Stomach (tissue), 9 donors: ENCODE data around the gene FAM161B. TPM values are rescaled to one million over a fixed set of nuclear protein-coding genes. Genes with fewer than 3 reads are reported as not detected.

Experiments used
- DNase-seq, 2 donors: peaks; one replicate each; pipeline versions ENCODE4 v3.0.0 to v3.0.0-alpha.2; 2013 to 2019
- H3K27ac ChIP-seq, 5 donors: fragments of 200-600 bp in 4 of 5; sonication (generic) in 4 of 5; one replicate each; pipeline ENCODE4 v1.5.1; 2013 to 2019; ENCODE audit warnings: mild to moderate bottlenecking in 1 of 5, moderate library complexity in 1 of 5
- H3K27me3 ChIP-seq, 3 donors: fragments of 200-600 bp; sonication (generic); one replicate each; pipeline ENCODE4 v1.5.1; 2017 to 2019; ENCODE audit warnings: mixed run types in 1 of 3
- H3K36me3 ChIP-seq, 4 donors: fragments of 200-600 bp; sonication (generic); 1 replicate in 3 of 4; 2 replicates in 1 of 4; pipeline ENCODE4 v1.5.1; 2016 to 2019
- H3K4me1 ChIP-seq, 4 donors: fragments of 200-600 bp; sonication (generic); one replicate each; pipeline ENCODE4 v1.5.1; 2016 to 2019
- H3K4me3 ChIP-seq, 4 donors: fragments of 200-600 bp; sonication (generic) in 3 of 4; one replicate each; pipeline ENCODE4 v1.5.1; 2016 to 2019; ENCODE audit warnings: mild to moderate bottlenecking in 1 of 4
- H3K9me3 ChIP-seq, 4 donors: fragments of 200-600 bp; sonication (generic); one replicate each; pipeline ENCODE4 v1.5.1; 2016 to 2019
- CTCF ChIP-seq, 7 experiments: fragments of 450-650 bp in 4 of 7; fragments of 200-600 bp in 3 of 7; sonication (generic) in 3 of 7; IDR thresholded peaks; one replicate each; pipeline ENCODE4 v1.5.1; 2016 to 2019; ENCODE audit warnings: antibody characterized with exemption in 7 of 7, control low read depth in 2 of 7, mild to moderate bottlenecking in 1 of 7
- EP300 ChIP-seq: sonication (generic); formaldehyde crosslinking; IDR thresholded peaks from one replicate; pipeline ENCODE4 v1.6.1; 2017; ENCODE audit warnings: antibody characterized with exemption
- POLR2A ChIP-seq, 4 donors: fragments of 450-650 bp; IDR thresholded peaks; one replicate each; pipeline ENCODE4 v1.6.1; 2016; ENCODE audit warnings: antibody characterized with exemption in 4 of 4, control low read depth in 2 of 4, mild to moderate bottlenecking in 1 of 4, moderate library complexity in 1 of 4
- POLR2AphosphoS5 ChIP-seq, 3 donors: sonication (generic); formaldehyde crosslinking; IDR thresholded peaks; one replicate each; pipeline ENCODE4 v1.6.1; 2016; ENCODE audit warnings: antibody characterized with exemption in 3 of 3
- WGBS, 5 donors: extraction: QIAGEN DNeasy Blood & Tissue Kit in 3 of 5; methylation state at CpG; one replicate each; pipeline versions ENCODE4 v1.1.5 to v1.1.7; 2013 to 2018; 5-methylcytosine and 5-hydroxymethylcytosine counted together
- intact Hi-C: fragments of 100-400 bp; cut with DNase I; formaldehyde crosslinking; loops from one replicate; pipeline ENCODE4 v1.15.1; 2023; ENCODE audit warnings: low total_unique reads
- polyA plus RNA-seq, 3 donors: library from polyadenylated mRNA; stranded (reverse); fragments of 200-250 nt; gene quantifications; one replicate each; pipeline ENCODE4 v1.2.3, GENCODE V29; 2013
- total RNA-seq, 5 donors: library from RNA; depleted of rRNA; stranded (reverse); fragments of >200 nt; gene quantifications; one replicate each; pipeline versions ENCODE4 v1.1.0 to v1.2.3, GENCODE V29; 2014 to 2016
- donor health status: healthy with polysubstance abuse.
- donor health status: Bipolar disorder and iron deficiency.
- donor health status: healthy.

Gene FAM161B
- total and polyA plus RNA-seq, 8 donors, result 0.58 to 5.4 (median 2.1) TPM; not detected in 1

DNA sequence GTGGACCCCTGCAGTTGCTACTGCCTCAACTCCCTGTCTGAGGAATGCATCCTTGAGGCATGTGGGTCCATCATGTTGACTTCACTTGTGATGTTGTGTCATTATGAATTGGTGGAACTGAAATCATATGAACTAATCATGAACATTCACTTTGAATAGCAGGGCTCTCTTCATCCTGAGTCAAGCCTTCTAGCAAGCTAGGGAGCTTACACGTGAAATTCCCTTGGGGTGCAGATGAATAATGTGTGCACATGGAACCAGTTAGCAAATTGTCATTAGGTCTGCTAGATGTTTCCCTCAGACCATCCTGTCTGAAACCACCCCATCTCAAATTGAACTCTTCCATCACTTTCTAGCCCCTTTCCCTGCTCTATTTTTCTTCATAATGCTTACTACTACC lies 3.8 kb upstream of the FAM161B start:
- Histone ChIP-seq H3K9me3 (no peaks in the 10 kb centered on the region), H3K36me3 (peaks cover 30 to 61% (median 56%) of the 10 kb centered on the region in 4 donors), H3K27me3 (no peaks in the 10 kb centered on the region), H3K27ac (no peak overlapping the region), H3K4me3 (no peak overlapping the region), H3K4me1 (peaks cover 7 to 24% (median 20%) of the 10 kb centered on the region in 4 donors)
- DNase-seq, result no peak
- intact Hi-C loops, result no loop called here
- WGBS, 5 donors, result 70 to 96% (median 78%) methylated on average over 1 of the region's 1 CpG
- TF ChIP-seq POLR2A (IDR thresholded peaks at IDR 0.05) (no peak), EP300 (no peak), POLR2AphosphoS5 (IDR thresholded peaks at IDR 0.05) (no peak)

DNA sequence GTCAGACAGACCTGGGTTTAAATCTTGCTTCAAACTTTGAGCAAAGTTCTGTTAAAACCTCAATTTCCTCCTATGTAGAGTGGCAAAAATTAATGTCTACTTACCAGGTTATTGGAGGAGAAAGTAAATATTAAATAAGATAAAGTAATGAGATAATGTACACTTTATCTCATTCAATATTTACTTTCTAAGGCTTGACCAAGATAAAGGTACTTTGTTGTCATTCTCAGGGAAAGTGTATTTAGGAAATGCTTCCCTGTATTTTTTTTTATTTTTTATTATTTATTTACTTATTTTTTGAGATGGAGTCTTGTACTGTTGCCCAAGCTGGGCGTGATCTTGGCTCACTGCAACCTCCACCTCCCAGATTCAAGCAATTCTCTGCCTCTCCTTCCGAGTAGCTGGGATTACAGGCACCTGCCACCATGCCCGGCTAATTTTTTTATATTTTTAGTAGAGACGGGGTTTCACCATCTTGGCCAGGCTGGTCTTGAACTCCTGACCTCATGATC lies 4.7 kb downstream of the FAM161B start:
- DNase-seq, result peak; percentile 61 to 81
- 27 to 78% (median 33%) methylated on average over 4 of the region's 4 CpGs for WGBS, 5 donors
- H3K27me3 ChIP-seq, result no peaks in the 10 kb centered on the region
- intact Hi-C loops, result no loop called here
- no peak overlapping the region for H3K4me3 ChIP-seq
- H3K36me3 ChIP-seq, result peaks cover 0 to 57% (median 34%) of the 10 kb centered on the region in 4 donors
- H3K27ac ChIP-seq, result peak overlapping the region; percentile 28 to 79 (median 61)
- TF ChIP-seq CTCF (IDR thresholded peaks at IDR 0.05) (no peak), POLR2AphosphoS5 (IDR thresholded peaks at IDR 0.05) (peak in 1 of 3 donors; percentile 20)
- H3K9me3 ChIP-seq, result no peaks in the 10 kb centered on the region
- peaks cover 12 to 51% (median 41%) of the 10 kb centered on the region in 4 donors for H3K4me1 ChIP-seq

DNA sequence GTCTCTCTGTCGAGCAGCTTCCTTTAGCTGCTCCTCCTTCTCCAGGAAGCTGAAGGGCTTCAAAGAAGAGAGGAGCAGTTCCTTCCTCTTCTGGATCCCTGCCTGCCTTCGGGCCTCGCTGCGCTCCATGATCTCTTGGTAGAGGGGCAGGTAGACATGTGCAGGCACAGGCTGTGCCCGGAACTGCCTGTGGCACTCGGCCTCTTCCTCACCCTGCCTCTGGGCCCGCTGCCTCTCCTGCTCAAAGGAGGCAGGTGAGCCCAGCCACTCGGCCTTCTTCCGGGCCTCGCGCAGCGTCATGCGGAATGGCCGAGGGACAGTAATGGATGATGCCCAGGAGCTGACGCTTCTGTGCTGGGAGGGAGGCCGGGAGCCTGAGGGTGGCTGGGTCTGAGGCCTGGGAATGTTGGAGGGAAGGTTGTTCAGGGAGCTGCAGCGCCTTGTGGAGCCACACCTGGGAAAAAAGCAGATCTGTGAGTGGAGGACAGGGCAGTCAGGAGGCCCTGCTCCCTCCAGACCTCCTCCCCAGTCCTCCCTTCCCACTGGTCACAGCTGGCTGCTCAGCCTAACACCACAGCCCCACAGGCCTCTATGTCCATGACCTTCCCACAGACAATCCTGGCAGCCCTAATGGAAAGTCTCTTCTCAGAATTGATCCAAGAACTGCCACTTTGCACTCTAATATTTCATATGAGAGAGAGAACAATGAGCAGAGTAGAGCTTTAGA lies 5.3 kb downstream of the FAM161B start:
- H3K27ac ChIP-seq, result peak overlapping the region in 4 of 5 donors; percentile 61 to 80 (median 76)
- 44 to 68% (median 56%) methylated on average over 17 of the region's 17 CpGs for WGBS, 5 donors
- intact Hi-C loops, result no loop called here
- TF ChIP-seq EP300 (no peak), CTCF (IDR thresholded peaks at IDR 0.05) (no peak), POLR2AphosphoS5 (IDR thresholded peaks at IDR 0.05) (no peak), POLR2A (IDR thresholded peaks at IDR 0.05) (no peak)
- no peak overlapping the region for H3K4me3 ChIP-seq
- no peaks in the 10 kb centered on the region for H3K9me3 ChIP-seq
- DNase-seq, result peak in 1 of 2 donors; percentile 31
- H3K27me3 ChIP-seq, result no peaks in the 10 kb centered on the region
- peaks cover 12 to 51% (median 38%) of the 10 kb centered on the region in 4 donors for H3K4me1 ChIP-seq
- peaks cover 0 to 63% (median 40%) of the 10 kb centered on the region in 4 donors for H3K36me3 ChIP-seq

GRCh38 chr14:73943083-73943482 lies 6.8 kb downstream of the FAM161B start:
- WGBS, 5 donors, result 54 to 76% (median 63%) methylated on average over 4 of the region's 4 CpGs
- Histone ChIP-seq H3K4me3 (no peak overlapping the region), H3K9me3 (no peaks in the 10 kb centered on the region), H3K27me3 (no peaks in the 10 kb centered on the region), H3K27ac (peak overlapping the region in 1 of 5 donors; percentile 26), H3K36me3 (peaks cover 0 to 77% (median 50%) of the 10 kb centered on the region in 4 donors), H3K4me1 (peaks cover 12 to 40% (median 30%) of the 10 kb centered on the region in 4 donors)
- intact Hi-C loops, result no loop called here
- no peak for DNase-seq
- TF ChIP-seq EP300, result no peak
- no peak for TF ChIP-seq CTCF (IDR thresholded peaks at IDR 0.05)
- TF ChIP-seq POLR2AphosphoS5 (IDR thresholded peaks at IDR 0.05), result no peak
- no peak for TF ChIP-seq POLR2A (IDR thresholded peaks at IDR 0.05)
